Measurements from ENCODE around the gene CUEDC2.

- TF ChIP-seq, protein P1, sequence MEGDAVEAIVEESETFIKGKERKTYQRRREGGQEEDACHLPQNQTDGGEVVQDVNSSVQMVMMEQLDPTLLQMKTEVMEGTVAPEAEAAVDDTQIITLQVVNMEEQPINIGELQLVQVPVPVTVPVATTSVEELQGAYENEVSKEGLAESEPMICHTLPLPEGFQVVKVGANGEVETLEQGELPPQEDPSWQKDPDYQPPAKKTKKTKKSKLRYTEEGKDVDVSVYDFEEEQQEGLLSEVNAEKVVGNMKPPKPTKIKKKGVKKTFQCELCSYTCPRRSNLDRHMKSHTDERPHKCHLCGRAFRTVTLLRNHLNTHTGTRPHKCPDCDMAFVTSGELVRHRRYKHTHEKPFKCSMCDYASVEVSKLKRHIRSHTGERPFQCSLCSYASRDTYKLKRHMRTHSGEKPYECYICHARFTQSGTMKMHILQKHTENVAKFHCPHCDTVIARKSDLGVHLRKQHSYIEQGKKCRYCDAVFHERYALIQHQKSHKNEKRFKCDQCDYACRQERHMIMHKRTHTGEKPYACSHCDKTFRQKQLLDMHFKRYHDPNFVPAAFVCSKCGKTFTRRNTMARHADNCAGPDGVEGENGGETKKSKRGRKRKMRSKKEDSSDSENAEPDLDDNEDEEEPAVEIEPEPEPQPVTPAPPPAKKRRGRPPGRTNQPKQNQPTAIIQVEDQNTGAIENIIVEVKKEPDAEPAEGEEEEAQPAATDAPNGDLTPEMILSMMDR (IDR thresholded peaks at IDR 0.05; ENCODE audit: low read length), result no peak
- no peak for TF ChIP-seq EZH2 (IDR thresholded peaks at IDR 0.05; ENCODE audit: borderline replicate concordance, low read length)
Measured at GRCh38 chr10:102460836-102461186, 28.4 kb upstream of the CUEDC2 start.
